ENCODE results near the gene SLC25A20.

DNA sequence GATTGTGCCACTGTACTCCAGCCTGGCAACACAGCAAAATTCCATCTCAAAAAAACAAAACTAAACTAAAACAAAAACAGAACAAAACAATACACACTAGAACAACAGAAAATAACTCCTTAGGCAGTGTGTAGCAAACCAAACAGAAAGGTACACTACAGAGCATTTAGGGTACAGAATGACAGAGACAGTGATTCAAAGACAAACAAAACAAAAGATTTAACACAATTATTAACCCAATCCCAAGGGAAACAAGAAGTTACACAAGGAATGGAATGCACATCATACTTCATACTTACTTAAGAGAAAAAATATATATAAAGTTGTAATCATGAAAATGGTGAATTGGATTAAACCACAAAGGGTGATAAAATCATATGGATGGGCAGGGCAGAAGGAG is 12.9 kb downstream of the SLC25A20 start:
- TF ChIP-seq, protein P1, sequence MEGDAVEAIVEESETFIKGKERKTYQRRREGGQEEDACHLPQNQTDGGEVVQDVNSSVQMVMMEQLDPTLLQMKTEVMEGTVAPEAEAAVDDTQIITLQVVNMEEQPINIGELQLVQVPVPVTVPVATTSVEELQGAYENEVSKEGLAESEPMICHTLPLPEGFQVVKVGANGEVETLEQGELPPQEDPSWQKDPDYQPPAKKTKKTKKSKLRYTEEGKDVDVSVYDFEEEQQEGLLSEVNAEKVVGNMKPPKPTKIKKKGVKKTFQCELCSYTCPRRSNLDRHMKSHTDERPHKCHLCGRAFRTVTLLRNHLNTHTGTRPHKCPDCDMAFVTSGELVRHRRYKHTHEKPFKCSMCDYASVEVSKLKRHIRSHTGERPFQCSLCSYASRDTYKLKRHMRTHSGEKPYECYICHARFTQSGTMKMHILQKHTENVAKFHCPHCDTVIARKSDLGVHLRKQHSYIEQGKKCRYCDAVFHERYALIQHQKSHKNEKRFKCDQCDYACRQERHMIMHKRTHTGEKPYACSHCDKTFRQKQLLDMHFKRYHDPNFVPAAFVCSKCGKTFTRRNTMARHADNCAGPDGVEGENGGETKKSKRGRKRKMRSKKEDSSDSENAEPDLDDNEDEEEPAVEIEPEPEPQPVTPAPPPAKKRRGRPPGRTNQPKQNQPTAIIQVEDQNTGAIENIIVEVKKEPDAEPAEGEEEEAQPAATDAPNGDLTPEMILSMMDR (conservative IDR thresholded peaks at IDR 0.05): no peak
- no peak for TF ChIP-seq ZFX (IDR thresholded peaks at IDR 0.05)

Data from C4-2B (cell line).